ENCODE data around the gene MEF2D. TPM values are rescaled to one million over a fixed set of nuclear protein-coding genes. Genes with fewer than 3 reads are reported as not detected.
A peak's percentile ranks its signal among the peaks of the same experiment; 100 is the strongest.

The MEF2D gene
- total and polyA plus RNA-seq, 2 experiments from 2014 or later: 23.6 to 34.1 TPM

- WGBS, 2 experiments (ENCODE audit: low coverage in 1 of 2, low lambda C conversion rate in 2 of 2, missing lambda C conversion rate in 2 of 2): 3 to 7% methylated on average over 1 of the region's 1 CpG
- TF ChIP-seq EZH2phosphoT487 (IDR thresholded peaks at IDR 0.05; ENCODE audit: insufficient read depth, low read depth) (no peak), EZH2 (IDR thresholded peaks at IDR 0.05; ENCODE audit: insufficient read depth, poor library complexity, severe bottlenecking) (no peak)
- H3K9me3 ChIP-seq (ENCODE audit: low read depth): no peaks in the 10 kb centered on the region
- no peaks in the 10 kb centered on the region for H3F3A ChIP-seq (ENCODE audit: insufficient read depth)
- no peaks in the 10 kb centered on the region for H3K4me1 ChIP-seq (ENCODE audit: insufficient read depth)
- H3K9ac ChIP-seq: no peak overlapping the region
- H3K27ac ChIP-seq: no peak overlapping the region
- H3K36me3 ChIP-seq (ENCODE audit: low read depth): no peaks in the 10 kb centered on the region
- peak; percentile 47 for DNase-seq
- peaks cover 56% of the 10 kb centered on the region for H3K27me3 ChIP-seq (replicated peaks; ENCODE audit: insufficient read depth)
- in situ Hi-C loops (cut with MboI): loop anchor here (10.0 kb wide), 1 partner anchor 60 kb away; no protein-coding TSS in a partner anchor
- no peak overlapping the region for H3K4me3 ChIP-seq
- H3K79me2 ChIP-seq (ENCODE audit: insufficient read depth): no peaks in the 10 kb centered on the region
- H3K9me2 ChIP-seq (ENCODE audit: insufficient read depth): no peaks in the 10 kb centered on the region
- no peak overlapping the region for H3K4me2 ChIP-seq (ENCODE audit: unreplicated experiment)
- H2AFZ ChIP-seq: no peak overlapping the region
- H4K20me1 ChIP-seq (ENCODE audit: insufficient read depth): no peaks in the 10 kb centered on the region
Measured at GRCh38 chr1:156444407-156445001, 56.1 kb downstream of the MEF2D start.

- Histone ChIP-seq H3F3A (ENCODE audit: insufficient read depth) (no peaks in the 10 kb centered on the region), H3K9me3 (ENCODE audit: low read depth) (no peaks in the 10 kb centered on the region), H3K9ac (no peak overlapping the region), H2AFZ (no peak overlapping the region), H3K9me2 (ENCODE audit: insufficient read depth) (no peaks in the 10 kb centered on the region), H3K27me3 (replicated peaks; ENCODE audit: insufficient read depth) (peaks cover 68% of the 10 kb centered on the region), H3K79me2 (ENCODE audit: insufficient read depth) (no peaks in the 10 kb centered on the region), H3K4me3 (no peak overlapping the region), H3K27ac (no peak overlapping the region), H4K20me1 (ENCODE audit: insufficient read depth) (no peaks in the 10 kb centered on the region), H3K36me3 (ENCODE audit: low read depth) (no peaks in the 10 kb centered on the region), H3K4me1 (ENCODE audit: insufficient read depth) (no peaks in the 10 kb centered on the region), H3K4me2 (ENCODE audit: unreplicated experiment) (no peak overlapping the region)
- TF ChIP-seq EZH2 (IDR thresholded peaks at IDR 0.05; ENCODE audit: insufficient read depth, poor library complexity, severe bottlenecking): no peak
- no peak for TF ChIP-seq EZH2phosphoT487 (IDR thresholded peaks at IDR 0.05; ENCODE audit: insufficient read depth, low read depth)
- 61 to 66% methylated on average over 6 of the region's 6 CpGs for WGBS, 2 experiments (ENCODE audit: low coverage in 1 of 2, low lambda C conversion rate in 2 of 2, missing lambda C conversion rate in 2 of 2)
- DNase-seq: no peak
- in situ Hi-C loops (cut with MboI): loop anchor here (10.0 kb wide), 1 partner anchor 58 kb away; no protein-coding TSS in a partner anchor
Measured at GRCh38 chr1:156443286-156443685, 57.3 kb downstream of the MEF2D start.

- DNase-seq: no peak
- no peaks in the 10 kb centered on the region for H3F3A ChIP-seq (ENCODE audit: insufficient read depth)
- TF ChIP-seq EZH2phosphoT487 (IDR thresholded peaks at IDR 0.05; ENCODE audit: insufficient read depth, low read depth) (no peak), EZH2 (IDR thresholded peaks at IDR 0.05; ENCODE audit: insufficient read depth, poor library complexity, severe bottlenecking) (no peak)
- no peak overlapping the region for H2AFZ ChIP-seq
- peaks cover 92% of the 10 kb centered on the region for H3K27me3 ChIP-seq (replicated peaks; ENCODE audit: insufficient read depth)
- no peak overlapping the region for H3K4me3 ChIP-seq
- no peaks in the 10 kb centered on the region for H4K20me1 ChIP-seq (ENCODE audit: insufficient read depth)
- H3K9me3 ChIP-seq (ENCODE audit: low read depth): no peaks in the 10 kb centered on the region
- no peaks in the 10 kb centered on the region for H3K4me1 ChIP-seq (ENCODE audit: insufficient read depth)
- no peaks in the 10 kb centered on the region for H3K36me3 ChIP-seq (ENCODE audit: low read depth)
- H3K9ac ChIP-seq: no peak overlapping the region
- 12 to 15% methylated on average over 9 of the region's 9 CpGs for WGBS, 2 experiments (ENCODE audit: low coverage in 1 of 2, low lambda C conversion rate in 2 of 2, missing lambda C conversion rate in 2 of 2)
- in situ Hi-C loops (cut with MboI): loop anchor here (10.0 kb wide), 1 partner anchor 56 kb away; no protein-coding TSS in a partner anchor
- H3K79me2 ChIP-seq (ENCODE audit: insufficient read depth): no peaks in the 10 kb centered on the region
- no peak overlapping the region for H3K27ac ChIP-seq
- H3K4me2 ChIP-seq (ENCODE audit: unreplicated experiment): no peak overlapping the region
- H3K9me2 ChIP-seq (ENCODE audit: insufficient read depth): no peaks in the 10 kb centered on the region
Measured at GRCh38 chr1:156440654-156441437, 59.7 kb downstream of the MEF2D start.

GRCh38 chr1:156439777-156440183, 60.8 kb downstream of the MEF2D start:
- H2AFZ ChIP-seq: no peak overlapping the region
- H3K4me1 ChIP-seq (ENCODE audit: insufficient read depth): no peaks in the 10 kb centered on the region
- no peak overlapping the region for H3K4me2 ChIP-seq (ENCODE audit: unreplicated experiment)
- peaks cover 100% of the 10 kb centered on the region for H3K27me3 ChIP-seq (replicated peaks; ENCODE audit: insufficient read depth)
- no peak for DNase-seq
- no peaks in the 10 kb centered on the region for H4K20me1 ChIP-seq (ENCODE audit: insufficient read depth)
- 9% methylated on average over 14 of the region's 14 CpGs for whole genome bisulfite sequencing, 2 experiments (ENCODE audit: low coverage in 1 of 2, low lambda C conversion rate in 2 of 2, missing lambda C conversion rate in 2 of 2)
- in situ Hi-C loops (cut with MboI): loop anchor here (10.0 kb wide), 1 partner anchor 55 kb away; no protein-coding TSS in a partner anchor
- H3K4me3 ChIP-seq: no peak overlapping the region
- no peaks in the 10 kb centered on the region for H3K9me2 ChIP-seq (ENCODE audit: insufficient read depth)
- H3K36me3 ChIP-seq (ENCODE audit: low read depth): no peaks in the 10 kb centered on the region
- H3K79me2 ChIP-seq (ENCODE audit: insufficient read depth): no peaks in the 10 kb centered on the region
- no peak overlapping the region for H3K27ac ChIP-seq
- TF ChIP-seq EZH2phosphoT487 (IDR thresholded peaks at IDR 0.05; ENCODE audit: insufficient read depth, low read depth) (no peak), EZH2 (IDR thresholded peaks at IDR 0.05; ENCODE audit: insufficient read depth, poor library complexity, severe bottlenecking) (no peak)
- H3K9ac ChIP-seq: no peak overlapping the region
- H3F3A ChIP-seq (ENCODE audit: insufficient read depth): no peaks in the 10 kb centered on the region
- H3K9me3 ChIP-seq (ENCODE audit: low read depth): no peaks in the 10 kb centered on the region
